IPS-18c (cell line): ENCODE measurements around the gene CHDH.

Experiments used
- H3K4me3 ChIP-seq: 2 replicates; pipeline ENCODE4 v1.7.0; 2013; ENCODE audit warnings: low read depth, mild to moderate bottlenecking, low read length, moderate library complexity; ENCODE audit not compliant: insufficient read depth
- H3K9me3 ChIP-seq: one replicate; pipeline ENCODE4 v1.6.1; 2013; ENCODE audit warnings: mild to moderate bottlenecking, low read length, moderate library complexity; ENCODE audit not compliant: control insufficient read depth, insufficient read depth

Gene CHDH

GRCh38 chr3:53789459-53789858 lies 56.8 kb downstream of the CHDH start:
- Histone ChIP-seq H3K9me3 (no peaks in the 10 kb centered on the region), H3K4me3 (no peak overlapping the region; the same call in 1 of the 2 replicates)

DNA sequence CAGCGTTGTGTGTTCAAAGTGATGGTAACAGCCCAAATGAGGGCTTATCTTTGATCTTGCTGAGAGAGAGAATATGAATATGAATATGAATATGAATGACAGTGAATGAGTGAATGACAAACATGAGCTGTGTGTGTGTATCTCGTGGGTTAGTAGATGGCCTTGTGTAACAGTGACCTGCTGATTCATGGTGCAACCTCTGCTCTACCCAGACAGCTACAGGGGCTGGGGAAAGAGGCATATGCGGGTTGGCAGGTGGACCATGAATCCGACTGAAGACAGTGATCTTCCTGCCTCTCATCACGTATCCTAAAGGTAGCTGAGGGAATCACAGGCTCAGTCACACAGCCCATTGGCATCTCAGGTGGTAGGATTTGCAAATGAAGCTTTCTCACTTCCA lies 58.2 kb downstream of the CHDH start:
- no peaks in the 10 kb centered on the region for H3K9me3 ChIP-seq
- H3K4me3 ChIP-seq = no peak overlapping the region

DNA sequence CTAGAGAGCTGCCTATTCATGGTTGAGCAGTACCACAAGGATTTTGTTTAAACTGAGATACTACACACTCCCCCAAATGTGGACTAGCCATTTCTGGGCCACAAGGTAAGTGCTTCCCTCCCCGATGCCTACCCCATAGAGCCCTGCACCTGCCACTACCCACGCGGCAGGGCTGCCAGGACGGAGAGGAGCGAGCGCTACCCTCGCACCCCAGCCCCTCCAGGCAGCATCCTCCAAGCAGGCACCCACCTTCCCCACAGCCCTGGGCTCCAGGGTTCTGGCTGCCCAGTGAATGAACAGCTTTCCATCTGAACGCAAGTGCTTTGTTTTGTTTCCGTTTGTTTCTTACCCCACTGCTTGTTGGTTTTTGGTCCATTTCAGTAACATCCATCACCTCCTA lies 59.2 kb downstream of the CHDH start:
- H3K9me3 ChIP-seq = no peaks in the 10 kb centered on the region
- H3K4me3 ChIP-seq = no peak overlapping the region

GRCh38 chr3:53780806-53781205 lies 65.4 kb downstream of the CHDH start:
- no peak overlapping the region for H3K4me3 ChIP-seq

GRCh38 chr3:53780171-53780570 lies 66.0 kb downstream of the CHDH start:
- H3K9me3 ChIP-seq = no peaks in the 10 kb centered on the region

More at GRCh38 chr3:53780806-53781205, 65.4 kb downstream of the CHDH start:
- no peaks in the 10 kb centered on the region for H3K9me3 ChIP-seq

DNA sequence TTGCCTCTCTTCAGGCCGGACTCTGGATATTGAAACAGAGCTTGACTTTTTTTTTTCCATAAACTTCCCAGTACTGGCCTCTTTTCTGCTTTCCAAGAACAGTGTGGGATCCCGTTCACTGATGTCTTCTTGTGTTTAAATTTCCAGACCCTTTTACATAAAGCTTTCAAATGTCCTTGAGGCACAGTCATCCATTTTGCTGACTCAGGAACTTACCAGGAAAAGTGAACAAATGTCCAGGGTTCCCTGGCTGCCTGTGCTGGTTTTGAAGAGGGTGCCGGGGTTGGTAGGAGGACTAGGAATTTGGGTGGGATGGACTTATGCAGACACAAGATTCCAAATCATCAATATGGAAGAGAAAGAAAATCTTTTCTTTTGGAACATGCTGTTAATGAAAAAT lies 68.1 kb downstream of the CHDH start:
- no peak overlapping the region for H3K4me3 ChIP-seq
- no peaks in the 10 kb centered on the region for H3K9me3 ChIP-seq

More at GRCh38 chr3:53780171-53780570, 66.0 kb downstream of the CHDH start:
- no peak overlapping the region for H3K4me3 ChIP-seq

- Histone ChIP-seq H3K9me3 (no peaks in the 10 kb centered on the region), H3K4me3 (no peak overlapping the region)
Observed at GRCh38 chr3:53777468-53777867, 68.8 kb downstream of the CHDH start.

GRCh38 chr3:53776494-53777101 lies 69.6 kb downstream of the CHDH start:
- Histone ChIP-seq H3K9me3 (no peaks in the 10 kb centered on the region), H3K4me3 (no peak overlapping the region)

- H3K9me3 ChIP-seq = no peaks in the 10 kb centered on the region
- H3K4me3 ChIP-seq = no peak overlapping the region
Observed at GRCh38 chr3:53775834-53776251, 70.4 kb downstream of the CHDH start.

- Histone ChIP-seq H3K9me3 (no peaks in the 10 kb centered on the region), H3K4me3 (no peak overlapping the region)
Observed at GRCh38 chr3:53775018-53775417, 71.2 kb downstream of the CHDH start.

DNA sequence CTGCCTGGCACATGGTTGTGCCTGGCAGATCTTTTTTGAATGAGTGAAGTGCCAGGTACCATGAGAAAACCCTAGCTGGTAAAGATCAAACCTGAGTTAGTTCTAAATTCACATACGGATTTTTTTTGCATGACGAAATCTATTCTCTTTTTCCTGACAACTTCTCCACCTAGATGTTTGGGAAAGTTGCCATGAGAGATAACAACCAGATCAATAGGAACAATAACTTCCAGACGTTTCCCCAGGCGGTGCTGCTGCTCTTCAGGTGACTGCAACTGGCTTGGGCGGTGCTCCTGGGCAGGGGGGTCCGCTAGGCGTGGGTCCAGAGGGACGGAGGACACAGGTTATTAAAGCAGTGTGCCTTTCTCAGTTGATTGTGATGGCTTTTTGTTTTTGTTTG lies 71.8 kb downstream of the CHDH start:
- Histone ChIP-seq H3K4me3 (no peak overlapping the region), H3K9me3 (no peaks in the 10 kb centered on the region)

DNA sequence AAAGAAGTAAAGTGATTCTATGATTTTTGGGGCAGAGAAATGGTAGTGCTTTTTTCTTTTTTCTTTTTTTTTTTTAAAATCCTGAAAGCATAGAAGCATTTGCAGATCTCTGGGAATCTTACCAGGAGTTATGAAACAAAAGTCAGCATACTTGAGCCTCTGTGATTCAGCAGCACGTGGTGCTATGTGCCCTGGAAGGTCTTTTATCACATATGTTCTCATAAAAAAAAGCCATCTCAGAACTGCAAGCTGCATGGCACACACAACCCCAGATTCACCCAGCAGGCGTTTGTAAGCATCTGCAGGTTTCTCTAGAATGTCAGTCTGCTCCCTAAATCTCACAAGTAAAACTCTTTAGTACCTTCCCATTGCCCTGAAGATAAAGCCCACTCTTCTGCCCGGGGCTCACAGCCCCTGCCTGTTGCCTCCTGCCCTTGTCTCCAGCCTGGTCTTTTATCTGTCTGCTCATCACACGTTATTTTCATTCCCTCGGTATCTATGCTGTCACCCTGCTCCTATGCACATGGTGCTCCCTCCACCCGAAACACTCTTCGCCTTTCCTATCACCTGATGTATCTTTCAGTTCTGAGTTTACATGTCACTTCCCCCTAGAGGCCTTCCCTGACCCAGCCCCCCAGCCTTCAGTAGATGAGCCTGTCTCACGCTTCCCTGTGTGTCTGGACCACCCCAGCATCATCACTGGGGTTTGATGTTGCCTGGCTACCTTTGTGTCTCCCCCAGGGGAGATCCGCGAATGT lies 72.4 kb downstream of the CHDH start:
- Histone ChIP-seq H3K4me3 (no peak overlapping the region), H3K9me3 (no peaks in the 10 kb centered on the region)

DNA sequence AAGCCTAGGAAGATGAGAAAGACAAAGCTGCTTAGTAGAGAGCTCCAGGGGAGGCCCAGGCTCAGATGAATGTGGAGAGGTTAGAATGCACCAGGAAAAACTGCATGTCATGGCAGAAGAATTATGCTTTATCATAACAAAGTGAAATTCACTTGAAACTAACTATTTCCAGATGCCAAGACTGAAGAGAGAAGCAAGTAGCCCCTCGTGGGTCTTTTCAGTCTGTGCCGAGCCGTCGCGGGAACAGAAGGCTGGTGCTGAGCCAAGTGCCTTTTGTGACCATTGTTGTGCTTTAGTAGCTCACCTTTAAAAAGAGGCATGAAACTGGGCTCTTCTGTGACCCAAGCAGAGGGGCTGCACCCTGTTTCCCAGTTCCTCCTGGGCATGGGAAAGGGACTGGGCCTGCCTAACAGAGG lies 73.2 kb downstream of the CHDH start:
- H3K9me3 ChIP-seq = no peaks in the 10 kb centered on the region
- no peak overlapping the region for H3K4me3 ChIP-seq

DNA sequence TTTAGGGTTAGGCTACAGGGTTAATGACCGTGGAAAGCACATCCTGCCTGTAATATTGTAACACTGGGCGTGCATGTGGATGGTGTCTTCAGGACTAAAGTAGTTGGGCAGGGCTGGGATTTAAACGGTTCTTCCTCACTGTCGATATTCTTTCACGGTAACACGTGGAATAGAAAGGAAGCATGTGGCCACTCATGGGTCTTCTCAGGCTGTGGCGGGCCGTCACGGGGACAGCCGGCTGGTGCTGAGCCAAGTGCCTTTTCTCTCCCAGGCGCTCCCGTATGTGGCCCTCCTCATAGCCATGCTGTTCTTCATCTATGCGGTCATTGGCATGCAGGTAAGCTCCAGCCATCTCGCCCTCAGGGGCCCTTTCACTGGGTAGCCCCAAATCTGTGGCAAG lies 73.7 kb downstream of the CHDH start:
- Histone ChIP-seq H3K4me3 (no peak overlapping the region), H3K9me3 (no peaks in the 10 kb centered on the region)

GRCh38 chr3:53768478-53769459 lies 77.5 kb downstream of the CHDH start:
- Histone ChIP-seq H3K4me3 (no peak overlapping the region), H3K9me3 (peaks cover 2% of the 10 kb centered on the region)

DNA sequence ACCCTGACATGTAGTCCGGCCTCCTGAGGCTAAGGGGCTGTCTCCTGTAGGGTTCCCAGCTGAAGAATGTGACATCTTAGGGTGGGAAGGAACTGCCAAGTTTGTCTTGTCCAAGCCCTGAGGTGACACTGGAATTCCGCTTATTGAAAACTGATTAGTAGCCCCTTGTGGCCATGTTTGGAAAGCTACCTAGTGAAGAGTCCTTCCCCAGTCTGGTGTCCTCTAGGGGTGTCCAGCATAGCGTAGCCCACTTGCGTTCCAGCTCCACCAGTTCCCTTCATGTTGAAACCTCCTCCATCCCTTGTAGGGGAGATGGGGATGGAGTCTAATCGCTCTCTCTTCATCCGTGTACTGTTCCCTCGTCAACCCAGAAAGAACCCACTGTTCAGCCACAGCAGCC lies 79.5 kb downstream of the CHDH start:
- peaks cover 2% of the 10 kb centered on the region for H3K9me3 ChIP-seq
- H3K4me3 ChIP-seq = no peak overlapping the region

DNA sequence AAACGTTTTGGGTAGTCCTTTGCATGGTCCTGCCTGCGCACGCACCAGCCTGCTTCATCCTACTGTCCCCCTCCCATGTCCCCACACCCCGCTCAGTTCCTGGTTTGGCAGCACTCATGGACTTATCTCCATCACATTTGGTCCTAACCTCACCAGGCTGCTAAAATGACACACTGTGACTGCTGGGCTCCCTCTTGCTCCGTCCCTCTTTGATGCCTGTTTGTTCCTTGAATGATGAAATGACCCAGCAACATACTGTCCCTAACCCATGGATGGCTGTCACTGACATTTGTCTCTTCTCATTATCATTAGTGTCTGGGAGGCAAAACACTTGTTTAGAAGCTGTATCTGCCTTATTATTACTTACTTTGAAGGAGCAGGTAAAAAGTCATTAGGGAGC lies 80.5 kb downstream of the CHDH start:
- H3K4me3 ChIP-seq = no peak overlapping the region
- H3K9me3 ChIP-seq = peaks cover 2% of the 10 kb centered on the region
